GM19328 (cell line): Measurements from ENCODE around the gene NDRG4.

ENCODE experiments used
- ATAC-seq: cut with Tn5 transposase; IDR thresholded peaks from one replicate; pipeline ENCODE4 v1.9.1; 2021; ENCODE audit warnings: mild to moderate bottlenecking, moderate library complexity; ENCODE audit not compliant: unreplicated experiment

The NDRG4 gene

GRCh38 chr16:58493756-58494431, 6.0 kb upstream of the NDRG4 start:
- ATAC-seq = no peak

GRCh38 chr16:58494981-58495520, 4.9 kb upstream of the NDRG4 start:
- ATAC-seq = no peak

GRCh38 chr16:58495521-58496331, 4.2 kb upstream of the NDRG4 start:
- no peak for ATAC-seq

- no peak for ATAC-seq
Observed at GRCh38 chr16:58497468-58497867, 2.5 kb upstream of the NDRG4 start.

GRCh38 chr16:58497935-58498334, 2.0 kb upstream of the NDRG4 start:
- no peak for ATAC-seq

GRCh38 chr16:58498341-58499091, 1.4 kb upstream of the NDRG4 start:
- ATAC-seq = no peak

DNA sequence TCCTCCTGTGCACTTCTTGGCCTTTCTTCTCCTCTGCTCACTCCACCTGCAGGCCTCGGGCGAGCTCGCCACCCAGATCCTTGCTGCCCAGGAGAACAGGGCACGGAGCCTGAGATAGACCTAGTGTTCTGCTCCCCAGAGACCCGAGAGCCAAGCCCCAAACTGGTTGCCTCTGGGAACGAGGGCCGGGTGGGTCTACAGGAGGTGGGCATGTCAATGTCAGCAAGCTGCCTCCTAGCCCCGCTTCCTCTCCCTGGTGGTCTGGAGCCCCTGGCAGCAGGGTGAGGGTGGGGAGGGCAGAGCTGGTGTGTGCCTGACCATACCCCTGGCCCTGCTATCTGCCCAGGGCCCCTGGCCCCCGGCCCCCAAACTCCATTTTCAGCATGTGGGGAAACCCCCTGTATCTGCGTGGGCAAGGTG, 841 bp upstream of the NDRG4 start:
- ATAC-seq = no peak

GRCh38 chr16:58500430-58501241, 693 bp downstream of the NDRG4 start:
- ATAC-seq = no peak

DNA sequence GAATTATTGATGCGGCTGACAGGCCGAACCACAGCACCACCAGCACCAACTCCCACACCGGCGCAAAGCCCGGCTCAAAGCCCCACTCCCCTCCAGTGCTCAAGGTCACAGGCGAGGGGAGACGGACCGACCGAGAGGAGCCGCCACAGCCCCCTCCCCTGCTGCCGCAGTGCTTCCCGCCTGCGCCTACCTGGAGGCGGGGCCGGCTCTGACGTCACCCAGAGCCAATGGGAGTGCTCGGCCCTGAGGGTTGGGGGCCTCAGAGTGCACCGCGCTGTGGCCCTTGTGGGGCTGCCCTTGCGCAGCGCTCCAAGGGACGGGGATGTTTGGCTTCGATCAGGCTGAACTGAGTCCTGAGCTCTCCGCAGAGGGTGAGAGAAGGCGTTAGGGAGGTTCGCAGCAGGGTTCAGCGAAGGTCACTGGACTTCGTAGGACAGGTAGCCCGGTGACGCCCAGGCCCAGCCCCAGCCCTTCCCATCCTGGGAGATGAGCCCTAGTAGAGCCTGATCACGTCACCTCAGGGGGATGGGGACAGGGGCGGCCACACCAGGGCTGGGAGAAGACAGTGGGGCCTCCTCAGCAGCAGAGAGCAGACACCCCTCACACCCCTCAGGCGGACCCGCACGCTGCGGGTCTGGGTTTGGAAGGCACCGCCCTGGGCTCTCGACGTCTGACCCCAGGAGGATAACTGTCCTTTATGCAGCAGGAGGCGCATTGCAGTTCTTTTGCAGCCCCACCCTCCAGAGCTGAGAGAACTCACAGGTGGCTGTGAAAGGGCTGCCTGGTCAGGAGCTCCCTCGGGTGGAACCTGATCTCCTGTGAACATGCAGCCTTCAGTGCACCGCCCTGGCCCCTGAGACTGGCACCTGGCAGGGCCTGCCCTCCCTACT, 1.5 kb downstream of the NDRG4 start:
- no peak for ATAC-seq

- no peak for ATAC-seq
Observed at GRCh38 chr16:58502217-58502921, 2.4 kb downstream of the NDRG4 start.

DNA sequence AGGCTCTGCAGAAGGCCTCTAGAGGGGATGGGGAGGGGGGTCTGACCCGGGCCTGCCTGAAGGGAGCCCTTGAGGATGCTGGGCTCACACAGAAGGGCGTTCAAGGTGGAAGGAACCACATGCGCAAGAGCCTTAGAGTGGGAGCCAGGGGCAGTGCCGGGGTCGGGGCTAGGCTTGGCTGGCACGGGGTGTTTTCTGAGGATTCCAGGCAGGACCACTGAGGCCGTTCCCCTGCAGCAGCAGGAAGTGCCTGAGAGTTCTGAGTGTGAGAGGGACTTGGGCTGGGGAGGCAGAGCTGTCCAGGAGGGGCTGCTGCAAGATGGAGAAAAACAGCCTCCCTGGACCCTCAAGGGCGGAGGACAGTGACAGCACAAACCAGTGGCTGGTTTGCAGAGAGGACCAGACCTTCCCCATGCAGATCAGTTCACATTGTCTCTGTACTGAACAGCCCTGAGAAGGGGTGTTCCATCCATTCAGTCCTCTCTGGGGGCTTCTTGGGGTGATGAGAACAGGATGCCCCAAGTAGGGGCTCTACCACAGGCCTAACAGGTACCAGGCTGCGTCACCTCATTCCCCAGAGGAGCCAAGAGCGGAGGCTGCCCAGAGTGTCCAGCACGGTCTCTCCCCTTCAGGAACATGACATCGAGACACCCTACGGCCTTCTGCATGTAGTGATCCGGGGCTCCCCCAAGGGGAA, 3.4 kb downstream of the NDRG4 start:
- no peak for ATAC-seq

GRCh38 chr16:58503863-58504688, 4.1 kb downstream of the NDRG4 start:
- no peak for ATAC-seq

GRCh38 chr16:58506241-58507194, 6.6 kb downstream of the NDRG4 start:
- no peak for ATAC-seq

DNA sequence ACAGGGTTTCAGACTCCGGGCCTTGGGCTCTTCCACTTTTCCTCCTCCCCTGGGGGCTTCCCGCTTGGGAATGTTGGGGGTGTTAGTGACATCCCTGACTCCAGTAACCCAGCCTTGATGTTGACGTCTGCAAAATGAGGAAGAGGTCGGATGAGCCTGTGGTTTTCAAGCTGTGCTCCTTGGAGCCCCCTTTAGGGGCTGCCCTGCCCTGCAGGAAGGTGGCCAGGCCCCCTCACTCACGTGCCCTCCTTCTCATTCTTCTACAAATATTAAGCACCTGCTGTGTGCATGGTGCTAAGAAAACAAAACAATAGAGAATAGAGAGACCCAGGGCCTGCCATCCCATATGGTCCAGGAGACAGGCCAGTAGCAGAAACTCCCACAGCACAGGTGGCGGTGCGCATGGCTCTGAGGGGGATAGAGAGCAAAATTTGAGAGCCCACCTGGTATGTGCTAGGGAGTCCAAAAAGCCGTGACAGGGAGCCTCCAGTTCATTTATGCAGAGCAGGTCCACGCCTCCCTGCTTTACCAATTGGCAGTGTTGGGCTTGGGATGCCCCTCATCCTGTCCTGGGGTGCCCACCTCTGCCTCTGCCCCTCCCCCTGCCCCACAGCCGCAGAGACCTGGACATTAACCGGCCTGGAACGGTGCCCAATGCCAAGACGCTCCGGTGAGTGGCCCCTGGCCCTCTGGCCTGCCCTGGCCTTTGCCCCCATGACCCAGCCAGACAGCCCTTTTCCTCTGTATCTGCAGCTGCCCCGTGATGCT, 7.4 kb downstream of the NDRG4 start:
- ATAC-seq = no peak

GRCh38 chr16:58507963-58508670, 8.2 kb downstream of the NDRG4 start:
- no peak for ATAC-seq
